SK-N-SH treated with all-trans-retinoic acid at 6 μM for 48 hours (cell line): ENCODE data around the gene GNG13.

Experiments
- ATAC-seq: fragments of 200-7000 bp; cut with Tn5 transposase; 3 replicates; pipeline ENCODE4 v1.9.1; 2020; ENCODE audit warnings: mild to moderate bottlenecking, moderate library complexity
- ARNTL ChIP-seq: fragments of 450-650 bp; formaldehyde crosslinking; IDR thresholded peaks from 2 replicates; pipeline ENCODE4 v1.5.0; 2020; ENCODE audit warnings: low read depth, mild to moderate bottlenecking, moderate library complexity, borderline replicate concordance
- BACH2 ChIP-seq: fragments of 250-450 bp; sonication (Bioruptor Pico); IDR thresholded peaks from 2 replicates; pipeline ENCODE4 v1.9.0; 2021; ENCODE audit warnings: mild to moderate bottlenecking, borderline replicate concordance
- CSDC2 ChIP-seq: fragments of 250-450 bp; sonication (Bioruptor Pico); IDR thresholded peaks from 2 replicates; pipeline ENCODE4 v1.5.0; 2020; ENCODE audit warnings: mild to moderate bottlenecking, moderate library complexity
- ESRRG ChIP-seq: fragments of 250-450 bp; sonication (Bioruptor Pico); IDR thresholded peaks from 2 replicates; pipeline ENCODE4 v1.6.1; 2021; ENCODE audit warnings: mild to moderate bottlenecking
- GLIS3 ChIP-seq: fragments of 250-450 bp; sonication (Bioruptor Pico); IDR thresholded peaks from 2 replicates; pipeline ENCODE4 v1.5.0; 2020; ENCODE audit warnings: mild to moderate bottlenecking, moderate library complexity
- ISL1 ChIP-seq: fragments of 250-450 bp; sonication (Bioruptor Pico); IDR thresholded peaks from 2 replicates; pipeline ENCODE4 v2.1.2; 2022; ENCODE audit warnings: mild to moderate bottlenecking, moderate library complexity
- PPARA ChIP-seq: fragments of 250-450 bp; sonication (Bioruptor Pico); IDR thresholded peaks from 2 replicates; pipeline ENCODE4 v1.5.0; 2020; ENCODE audit warnings: mild to moderate bottlenecking, borderline replicate concordance
- RARB ChIP-seq: fragments of 250-450 bp; sonication (Bioruptor Pico); IDR thresholded peaks from 2 replicates; pipeline ENCODE4 v1.8.0; 2021; ENCODE audit warnings: mild to moderate bottlenecking, moderate library complexity
- SNAI2 ChIP-seq: fragments of 250-450 bp; sonication (Bioruptor Pico); IDR thresholded peaks from 2 replicates; pipeline ENCODE4 v1.5.0; 2020; ENCODE audit warnings: mild to moderate bottlenecking, moderate library complexity
- TCF4 ChIP-seq: fragments of 250-450 bp; sonication (Bioruptor Pico); IDR thresholded peaks from 2 replicates; pipeline ENCODE4 v1.8.0; 2021; ENCODE audit warnings: mild to moderate bottlenecking, moderate library complexity, borderline replicate concordance
- TOX ChIP-seq: fragments of 250-450 bp; sonication (Bioruptor Pico); IDR thresholded peaks from 2 replicates; pipeline ENCODE4 v1.8.0; 2021; ENCODE audit warnings: mild to moderate bottlenecking, moderate library complexity, borderline replicate concordance
- ZC3H10 ChIP-seq: fragments of 250-450 bp; sonication (Bioruptor Pico); IDR thresholded peaks from 2 replicates; pipeline ENCODE4 v1.5.1; 2021; ENCODE audit warnings: mild to moderate bottlenecking, moderate library complexity
- ZFP3 ChIP-seq: fragments of 250-450 bp; sonication (Bioruptor Pico); IDR thresholded peaks from 2 replicates; pipeline ENCODE4 v1.5.0; 2020; ENCODE audit warnings: mild to moderate bottlenecking, moderate library complexity
- ZFP30 ChIP-seq: fragments of 450-650 bp; formaldehyde crosslinking; IDR thresholded peaks from 2 replicates; pipeline ENCODE4 v1.5.0; 2022; ENCODE audit warnings: mild to moderate bottlenecking, moderate library complexity
- ZNF565 ChIP-seq: fragments of 450-650 bp; formaldehyde crosslinking; conservative IDR thresholded peaks from 2 replicates; pipeline ENCODE4 v1.5.0; 2020; ENCODE audit warnings: low read depth, mild to moderate bottlenecking, moderate library complexity
- ZNF70 ChIP-seq: fragments of 450-650 bp; formaldehyde crosslinking; IDR thresholded peaks from 2 replicates; pipeline ENCODE4 v1.5.0; 2020; ENCODE audit warnings: mild to moderate bottlenecking, moderate library complexity
- ZNF8 ChIP-seq: fragments of 450-650 bp; formaldehyde crosslinking; IDR thresholded peaks from 2 replicates; pipeline ENCODE4 v1.5.0; 2020; ENCODE audit warnings: mild to moderate bottlenecking, moderate library complexity
- TF ChIP-seq, protein P1 (sequence below): fragments of 250-450 bp; sonication (Bioruptor Pico); IDR thresholded peaks from 2 replicates; pipeline ENCODE4 v1.8.0; 2020; ENCODE audit warnings: mild to moderate bottlenecking, moderate library complexity, borderline replicate concordance
- TF ChIP-seq, protein P2 (sequence below): fragments of 250-450 bp; sonication (Bioruptor Pico); IDR thresholded peaks from 2 replicates; pipeline ENCODE4 v1.5.1; 2021; ENCODE audit warnings: mild to moderate bottlenecking, moderate library complexity
- TF ChIP-seq, protein P3 (sequence below): fragments of 250-450 bp; sonication (Bioruptor Pico); IDR thresholded peaks from 2 replicates; pipeline ENCODE4 v1.5.0; 2020; ENCODE audit warnings: mild to moderate bottlenecking, moderate library complexity
- TF ChIP-seq, protein P4 (sequence below): fragments of 250-450 bp; sonication (Bioruptor Pico); IDR thresholded peaks from 2 replicates; pipeline ENCODE4 v1.5.1; 2020; ENCODE audit warnings: low read depth, mild to moderate bottlenecking, moderate library complexity

GNG13 gene

DNA sequence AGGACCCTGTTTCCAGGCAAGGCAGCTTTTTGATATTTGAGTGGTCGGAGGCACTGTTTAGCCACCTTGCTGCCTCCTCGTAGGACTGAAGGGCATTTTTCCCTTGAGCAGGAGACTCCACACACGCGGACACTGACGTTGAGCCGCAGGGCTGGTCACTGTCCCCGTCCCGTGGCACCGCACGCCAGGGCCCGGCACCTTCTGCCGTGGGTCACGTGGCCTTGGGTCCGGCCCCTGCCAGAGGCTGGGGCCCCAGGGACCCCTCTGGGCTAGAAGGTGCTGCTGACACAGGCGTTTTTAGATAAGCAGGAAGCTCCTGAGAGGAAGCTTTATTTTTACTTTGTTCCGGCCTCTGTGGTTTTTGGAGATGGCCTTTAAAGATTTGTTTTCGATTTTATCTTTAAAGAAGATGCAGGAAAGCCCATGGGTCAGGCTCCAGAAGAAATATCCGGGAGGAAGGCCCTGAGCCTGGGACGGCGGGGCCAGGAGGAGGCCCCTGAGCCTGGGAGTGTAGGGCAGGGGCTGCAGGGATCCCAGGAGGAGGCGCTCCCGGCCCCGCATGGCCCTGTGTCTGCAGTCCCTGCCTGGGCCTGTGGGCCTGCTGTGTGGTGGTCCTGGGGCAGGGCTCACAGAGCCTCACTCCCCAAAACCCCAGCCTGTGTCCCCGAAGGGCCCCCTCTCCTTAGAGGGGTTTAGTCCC is 30.5 kb upstream of the GNG13 start:
- no peak for ATAC-seq
- TF ChIP-seq PPARA (no peak), ZNF70 (CRISPR knock-in tag) (no peak), RARB (CRISPR knock-in tag) (no peak), CSDC2 (no peak), ZFP30 (CRISPR knock-in tag) (no peak), ISL1 (CRISPR knock-in tag) (no peak), ESRRG (CRISPR knock-in tag) (no peak), ZNF565 (no peak), ZNF8 (CRISPR knock-in tag) (no peak), GLIS3 (CRISPR knock-in tag) (no peak), ZC3H10 (CRISPR knock-in tag) (no peak)
- TF ChIP-seq, protein P1, sequence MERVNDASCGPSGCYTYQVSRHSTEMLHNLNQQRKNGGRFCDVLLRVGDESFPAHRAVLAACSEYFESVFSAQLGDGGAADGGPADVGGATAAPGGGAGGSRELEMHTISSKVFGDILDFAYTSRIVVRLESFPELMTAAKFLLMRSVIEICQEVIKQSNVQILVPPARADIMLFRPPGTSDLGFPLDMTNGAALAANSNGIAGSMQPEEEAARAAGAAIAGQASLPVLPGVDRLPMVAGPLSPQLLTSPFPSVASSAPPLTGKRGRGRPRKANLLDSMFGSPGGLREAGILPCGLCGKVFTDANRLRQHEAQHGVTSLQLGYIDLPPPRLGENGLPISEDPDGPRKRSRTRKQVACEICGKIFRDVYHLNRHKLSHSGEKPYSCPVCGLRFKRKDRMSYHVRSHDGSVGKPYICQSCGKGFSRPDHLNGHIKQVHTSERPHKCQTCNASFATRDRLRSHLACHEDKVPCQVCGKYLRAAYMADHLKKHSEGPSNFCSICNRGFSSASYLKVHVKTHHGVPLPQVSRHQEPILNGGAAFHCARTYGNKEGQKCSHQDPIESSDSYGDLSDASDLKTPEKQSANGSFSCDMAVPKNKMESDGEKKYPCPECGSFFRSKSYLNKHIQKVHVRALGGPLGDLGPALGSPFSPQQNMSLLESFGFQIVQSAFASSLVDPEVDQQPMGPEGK (CRISPR knock-in tag) = no peak
- TF ChIP-seq, protein P2, sequence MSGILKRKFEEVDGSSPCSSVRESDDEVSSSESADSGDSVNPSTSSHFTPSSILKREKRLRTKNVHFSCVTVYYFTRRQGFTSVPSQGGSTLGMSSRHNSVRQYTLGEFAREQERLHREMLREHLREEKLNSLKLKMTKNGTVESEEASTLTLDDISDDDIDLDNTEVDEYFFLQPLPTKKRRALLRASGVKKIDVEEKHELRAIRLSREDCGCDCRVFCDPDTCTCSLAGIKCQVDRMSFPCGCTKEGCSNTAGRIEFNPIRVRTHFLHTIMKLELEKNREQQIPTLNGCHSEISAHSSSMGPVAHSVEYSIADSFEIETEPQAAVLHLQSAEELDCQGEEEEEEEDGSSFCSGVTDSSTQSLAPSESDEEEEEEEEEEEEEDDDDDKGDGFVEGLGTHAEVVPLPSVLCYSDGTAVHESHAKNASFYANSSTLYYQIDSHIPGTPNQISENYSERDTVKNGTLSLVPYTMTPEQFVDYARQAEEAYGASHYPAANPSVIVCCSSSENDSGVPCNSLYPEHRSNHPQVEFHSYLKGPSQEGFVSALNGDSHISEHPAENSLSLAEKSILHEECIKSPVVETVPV = no peak
- TF ChIP-seq, protein P3, sequence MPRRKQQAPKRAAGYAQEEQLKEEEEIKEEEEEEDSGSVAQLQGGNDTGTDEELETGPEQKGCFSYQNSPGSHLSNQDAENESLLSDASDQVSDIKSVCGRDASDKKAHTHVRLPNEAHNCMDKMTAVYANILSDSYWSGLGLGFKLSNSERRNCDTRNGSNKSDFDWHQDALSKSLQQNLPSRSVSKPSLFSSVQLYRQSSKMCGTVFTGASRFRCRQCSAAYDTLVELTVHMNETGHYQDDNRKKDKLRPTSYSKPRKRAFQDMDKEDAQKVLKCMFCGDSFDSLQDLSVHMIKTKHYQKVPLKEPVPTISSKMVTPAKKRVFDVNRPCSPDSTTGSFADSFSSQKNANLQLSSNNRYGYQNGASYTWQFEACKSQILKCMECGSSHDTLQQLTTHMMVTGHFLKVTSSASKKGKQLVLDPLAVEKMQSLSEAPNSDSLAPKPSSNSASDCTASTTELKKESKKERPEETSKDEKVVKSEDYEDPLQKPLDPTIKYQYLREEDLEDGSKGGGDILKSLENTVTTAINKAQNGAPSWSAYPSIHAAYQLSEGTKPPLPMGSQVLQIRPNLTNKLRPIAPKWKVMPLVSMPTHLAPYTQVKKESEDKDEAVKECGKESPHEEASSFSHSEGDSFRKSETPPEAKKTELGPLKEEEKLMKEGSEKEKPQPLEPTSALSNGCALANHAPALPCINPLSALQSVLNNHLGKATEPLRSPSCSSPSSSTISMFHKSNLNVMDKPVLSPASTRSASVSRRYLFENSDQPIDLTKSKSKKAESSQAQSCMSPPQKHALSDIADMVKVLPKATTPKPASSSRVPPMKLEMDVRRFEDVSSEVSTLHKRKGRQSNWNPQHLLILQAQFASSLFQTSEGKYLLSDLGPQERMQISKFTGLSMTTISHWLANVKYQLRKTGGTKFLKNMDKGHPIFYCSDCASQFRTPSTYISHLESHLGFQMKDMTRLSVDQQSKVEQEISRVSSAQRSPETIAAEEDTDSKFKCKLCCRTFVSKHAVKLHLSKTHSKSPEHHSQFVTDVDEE (CRISPR knock-in tag) = no peak

DNA sequence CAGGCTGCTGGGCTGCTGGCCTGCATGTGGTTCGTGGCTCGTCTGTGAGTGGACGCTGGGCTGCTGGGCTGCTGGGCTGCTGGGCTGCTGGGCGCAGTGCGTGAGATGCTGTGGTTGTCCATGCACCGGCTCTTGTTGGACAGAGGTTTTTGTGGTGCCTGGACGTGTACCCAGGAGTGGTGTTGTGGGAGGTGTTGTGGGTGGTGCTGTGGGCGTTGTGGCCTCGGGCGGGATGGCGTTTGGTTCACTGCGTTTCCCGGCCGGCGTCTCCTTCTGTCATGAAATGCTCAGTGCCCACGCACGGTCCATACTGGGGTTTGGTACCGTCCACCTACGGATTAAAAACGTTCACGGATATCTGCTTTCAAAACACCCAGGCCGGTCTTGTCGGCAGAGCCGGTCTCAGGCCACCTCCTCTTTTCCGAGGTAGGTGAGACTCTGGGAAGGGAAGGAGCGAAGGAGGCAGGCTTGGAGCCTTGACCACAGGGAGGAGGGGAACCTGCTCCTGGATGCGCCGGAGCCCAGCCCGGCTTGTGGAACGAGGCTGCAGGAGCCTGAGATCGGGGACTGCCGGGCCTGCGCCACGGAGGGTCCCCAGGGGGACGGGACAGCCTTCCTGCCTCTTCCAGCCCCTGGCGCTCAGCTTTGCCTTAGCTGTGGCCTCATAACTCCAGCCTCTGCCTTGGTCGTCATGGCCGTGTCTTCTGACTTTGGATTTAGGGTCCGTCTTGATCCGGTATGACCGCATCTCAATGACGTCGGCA is 29.8 kb upstream of the GNG13 start:
- ATAC-seq = no peak
- TF ChIP-seq TCF4 (CRISPR knock-in tag) (no peak), ARNTL (CRISPR knock-in tag) (no peak), ZC3H10 (CRISPR knock-in tag) (no peak), GLIS3 (CRISPR knock-in tag) (no peak), ZNF8 (CRISPR knock-in tag) (no peak), BACH2 (CRISPR knock-in tag) (no peak), ZFP30 (CRISPR knock-in tag) (no peak), ZFP3 (CRISPR knock-in tag) (no peak), ISL1 (CRISPR knock-in tag) (no peak)
- TF ChIP-seq, protein P2 = no peak
- TF ChIP-seq, protein P4, sequence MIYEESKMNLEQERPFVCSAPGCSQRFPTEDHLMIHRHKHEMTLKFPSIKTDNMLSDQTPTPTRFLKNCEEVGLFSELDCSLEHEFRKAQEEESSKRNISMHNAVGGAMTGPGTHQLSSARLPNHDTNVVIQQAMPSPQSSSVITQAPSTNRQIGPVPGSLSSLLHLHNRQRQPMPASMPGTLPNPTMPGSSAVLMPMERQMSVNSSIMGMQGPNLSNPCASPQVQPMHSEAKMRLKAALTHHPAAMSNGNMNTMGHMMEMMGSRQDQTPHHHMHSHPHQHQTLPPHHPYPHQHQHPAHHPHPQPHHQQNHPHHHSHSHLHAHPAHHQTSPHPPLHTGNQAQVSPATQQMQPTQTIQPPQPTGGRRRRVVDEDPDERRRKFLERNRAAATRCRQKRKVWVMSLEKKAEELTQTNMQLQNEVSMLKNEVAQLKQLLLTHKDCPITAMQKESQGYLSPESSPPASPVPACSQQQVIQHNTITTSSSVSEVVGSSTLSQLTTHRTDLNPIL = no peak

DNA sequence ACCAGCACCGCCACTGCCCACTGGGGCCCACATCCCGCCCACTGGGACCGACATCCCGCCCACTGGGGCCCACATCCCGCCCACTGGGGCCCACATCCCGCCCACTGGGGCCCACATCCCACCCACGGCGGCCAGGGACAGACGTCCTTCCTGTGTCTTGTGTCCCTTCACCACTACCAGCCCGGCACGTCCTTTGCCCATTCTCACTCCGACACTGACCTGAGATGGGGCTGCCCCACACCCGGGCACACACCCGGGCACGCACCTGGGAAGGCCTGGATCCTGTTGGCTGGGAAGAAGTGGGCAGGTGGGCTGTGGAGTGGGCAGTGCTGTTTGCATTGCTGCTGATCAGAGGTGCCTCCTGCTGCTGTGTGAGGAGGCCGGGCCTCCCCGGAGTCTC is 28.4 kb upstream of the GNG13 start:
- no peak for ATAC-seq
- TF ChIP-seq SNAI2 (CRISPR knock-in tag) (no peak), ZC3H10 (CRISPR knock-in tag) (no peak), ESRRG (CRISPR knock-in tag) (no peak), ARNTL (CRISPR knock-in tag) (no peak), RARB (CRISPR knock-in tag) (no peak), PPARA (no peak), BACH2 (CRISPR knock-in tag) (no peak), ZFP30 (CRISPR knock-in tag) (no peak), ISL1 (CRISPR knock-in tag) (no peak), ZNF8 (CRISPR knock-in tag) (no peak), TOX (CRISPR knock-in tag) (no peak), ZNF70 (CRISPR knock-in tag) (no peak), ZFP3 (CRISPR knock-in tag) (no peak)
- TF ChIP-seq, protein P1 (CRISPR knock-in tag) = no peak
- TF ChIP-seq, protein P2 = no peak
